Stimulated activated CD8-positive, alpha-beta memory T cell treated with anti-CD3 and anti-CD28 coated beads, Interleukin-4, amount 100 ng/mL, for 4 hours (primary cell): ENCODE results near the gene MGMT.

Experiments used
- DNase-seq, 2 donors: peaks; one replicate each; pipeline ENCODE4 v3.0.0-alpha.2; 2020; ENCODE audit warnings: low read depth in 2 of 2, low spot score in 1 of 2

Gene MGMT

GRCh38 chr10:129541200-129541599, 74.2 kb downstream of the MGMT start:
- no peak for DNase-seq

GRCh38 chr10:129541748-129542487, 74.9 kb downstream of the MGMT start:
- no peak for DNase-seq

DNA sequence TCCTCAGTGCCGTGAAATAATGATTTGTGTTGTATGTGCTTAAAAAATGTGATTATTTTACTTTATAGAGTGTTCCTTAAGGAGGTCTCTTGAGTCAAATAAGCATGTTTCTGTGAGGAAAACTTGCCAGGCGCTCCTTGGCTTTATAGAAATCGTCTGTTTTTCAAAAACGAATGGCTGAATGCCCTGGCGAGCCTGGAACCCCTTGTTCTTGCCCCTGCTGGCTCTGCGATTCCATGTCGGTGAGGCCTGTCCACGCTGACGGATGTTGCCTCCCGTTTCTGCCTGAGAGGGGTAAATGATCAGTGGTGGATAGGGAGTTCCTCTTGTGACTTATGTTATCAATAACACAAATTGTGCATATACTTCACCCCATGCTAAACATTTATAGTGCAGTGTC, 75.5 kb downstream of the MGMT start:
- no peak for DNase-seq

DNA sequence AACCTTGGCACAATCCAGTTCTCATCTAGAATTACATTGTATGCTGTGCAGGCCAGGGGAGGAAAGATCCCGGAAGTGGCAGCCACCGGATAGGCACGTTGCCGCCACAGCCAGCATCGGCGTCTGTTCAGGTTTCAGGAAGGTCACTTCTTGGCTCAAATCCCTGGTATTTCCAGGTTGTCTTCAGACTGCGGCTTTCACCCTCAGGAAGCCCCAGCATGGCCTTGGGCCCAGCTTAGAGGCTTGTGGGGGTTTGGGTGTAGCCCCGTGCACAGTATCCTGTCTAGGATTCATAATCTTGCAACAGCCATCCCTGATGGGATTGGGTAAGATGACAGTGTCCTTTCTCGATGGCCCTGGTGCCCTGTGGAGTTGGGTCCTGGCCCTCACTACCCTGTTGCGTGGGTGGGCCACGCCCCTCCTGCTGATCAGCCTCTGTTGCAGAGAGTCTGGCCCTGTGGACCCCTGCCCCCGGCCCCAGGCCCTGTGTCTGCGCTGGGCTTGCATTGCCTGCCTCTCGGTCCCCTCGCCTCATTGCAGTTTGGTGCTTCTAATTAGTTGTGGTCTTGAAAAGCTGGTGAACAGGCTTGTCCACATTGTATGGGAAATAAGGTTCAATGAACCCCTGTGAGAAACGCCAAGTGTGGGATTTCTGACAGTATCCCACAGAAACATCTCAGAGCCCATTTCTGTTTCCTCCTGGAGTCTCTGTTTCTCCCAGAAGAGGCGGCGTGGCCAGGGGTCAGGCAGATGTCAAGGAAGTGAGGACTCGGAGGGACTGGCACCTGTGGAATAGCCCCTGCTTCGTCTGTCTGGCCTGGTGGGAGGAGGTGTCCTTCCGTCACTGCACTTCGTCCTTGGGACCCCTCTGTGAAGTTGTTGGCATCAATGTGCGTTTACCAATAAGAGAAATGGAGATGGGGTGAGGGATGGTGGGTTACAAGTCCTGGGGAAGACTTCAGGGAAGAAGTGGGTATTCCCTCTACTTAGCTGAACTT, 77.5 kb downstream of the MGMT start:
- no peak for DNase-seq

DNA sequence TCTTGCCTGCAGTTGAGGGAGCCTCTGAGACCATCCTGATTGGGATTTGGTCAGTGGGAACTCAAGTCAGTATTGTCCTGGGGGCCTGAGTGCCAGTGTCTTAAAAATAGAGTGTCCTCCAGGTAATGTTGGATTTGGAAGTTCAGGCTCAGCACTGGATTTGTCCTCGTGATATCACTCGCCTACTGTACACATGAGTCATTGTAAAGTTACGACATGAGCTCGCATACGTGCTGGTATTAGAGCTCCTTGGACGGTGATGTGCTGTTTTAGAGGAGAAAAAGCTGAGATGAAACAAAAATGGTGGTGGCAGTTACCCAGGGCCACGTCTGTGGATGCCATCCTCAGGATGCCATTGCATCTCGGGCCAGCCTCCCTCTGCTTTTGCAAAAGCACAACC, 78.2 kb downstream of the MGMT start:
- no peak for DNase-seq

DNA sequence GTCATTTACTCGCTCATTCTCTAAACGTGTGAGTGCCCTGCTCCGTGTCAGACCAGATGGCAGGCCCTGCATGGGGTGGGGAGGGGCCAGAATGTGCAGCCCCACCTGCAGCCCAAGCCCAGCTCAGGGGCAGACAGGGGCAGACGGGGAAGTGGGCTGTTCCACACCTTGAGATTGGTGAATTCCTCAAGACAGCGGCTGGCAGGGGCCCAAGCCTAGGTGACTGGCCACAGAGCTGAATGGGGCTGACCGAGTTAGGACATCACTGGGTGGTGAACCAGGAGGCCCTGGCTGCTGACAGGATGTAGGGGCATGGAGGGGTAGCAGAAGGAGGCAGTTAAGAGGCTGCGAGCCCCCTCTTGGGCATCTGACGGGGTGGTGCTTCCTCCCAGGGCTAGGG, 79.1 kb downstream of the MGMT start:
- no peak for DNase-seq

DNA sequence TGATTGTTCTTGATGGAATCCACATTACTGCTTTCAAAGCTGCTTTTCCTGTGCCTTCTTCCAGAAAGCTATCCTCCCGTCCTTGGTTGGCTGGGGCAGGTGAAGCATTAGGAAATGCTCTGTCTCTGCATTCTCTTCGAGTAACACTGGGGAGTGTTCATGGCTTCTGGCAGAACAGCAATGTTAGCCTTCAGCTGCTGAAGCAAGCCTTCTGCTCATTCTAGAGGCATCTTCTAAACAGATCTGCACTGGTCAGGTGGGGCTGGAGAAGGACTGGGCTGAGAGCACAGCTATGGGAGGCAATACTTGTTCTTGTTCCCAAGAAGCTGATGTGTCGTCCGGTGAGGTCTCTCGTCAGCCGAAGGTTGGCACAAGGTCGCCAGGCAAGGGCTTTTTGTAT, 80.6 kb downstream of the MGMT start:
- no peak for DNase-seq

GRCh38 chr10:129548600-129548999, 81.6 kb downstream of the MGMT start:
- DNase-seq, result no peak

DNA sequence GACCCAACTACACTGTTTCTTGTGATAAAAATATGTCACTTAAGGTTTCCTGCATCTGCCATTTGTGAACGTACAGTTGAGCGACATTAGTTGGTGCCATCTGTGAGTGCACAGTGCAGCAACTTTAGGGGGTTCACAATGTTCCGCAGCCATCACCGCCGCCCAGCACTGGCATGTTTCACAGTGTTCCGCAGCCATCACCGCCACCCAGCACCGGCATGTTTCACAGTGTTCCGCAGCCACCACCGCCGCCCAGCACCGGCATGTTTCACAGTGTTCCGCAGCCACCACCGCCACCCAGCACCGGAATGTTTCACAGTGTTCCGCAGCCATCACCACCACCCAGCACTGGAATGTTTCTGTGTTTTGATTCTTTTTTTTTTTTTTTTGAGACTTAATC, 83.0 kb downstream of the MGMT start:
- no peak for DNase-seq

GRCh38 chr10:129550658-129551057, 83.6 kb downstream of the MGMT start:
- DNase-seq, result no peak

- DNase-seq, result no peak
Measured at GRCh38 chr10:129552119-129552518, 85.1 kb downstream of the MGMT start.

- no peak for DNase-seq
Measured at GRCh38 chr10:129553928-129554327, 86.9 kb downstream of the MGMT start.

GRCh38 chr10:129556316-129556715, 89.3 kb downstream of the MGMT start:
- DNase-seq, result no peak

DNA sequence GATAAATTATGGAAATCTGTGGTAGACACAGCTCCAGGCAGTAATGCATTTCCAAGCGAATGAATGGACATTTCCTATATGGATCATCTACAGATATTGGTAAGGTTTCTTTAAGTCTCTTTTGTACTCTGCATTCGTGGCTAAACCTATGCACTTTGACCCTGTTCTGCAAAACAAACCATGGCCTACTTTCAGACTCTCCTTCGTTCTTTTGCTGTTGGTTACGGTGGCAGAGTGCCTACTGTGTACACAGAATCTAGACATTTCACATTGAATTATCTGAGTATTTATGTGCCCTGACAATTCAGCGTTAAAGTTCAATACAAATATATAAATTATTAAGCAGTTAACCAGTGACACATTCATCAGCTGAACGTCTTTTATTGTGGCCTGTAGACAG, 93.3 kb downstream of the MGMT start:
- no peak for DNase-seq

DNA sequence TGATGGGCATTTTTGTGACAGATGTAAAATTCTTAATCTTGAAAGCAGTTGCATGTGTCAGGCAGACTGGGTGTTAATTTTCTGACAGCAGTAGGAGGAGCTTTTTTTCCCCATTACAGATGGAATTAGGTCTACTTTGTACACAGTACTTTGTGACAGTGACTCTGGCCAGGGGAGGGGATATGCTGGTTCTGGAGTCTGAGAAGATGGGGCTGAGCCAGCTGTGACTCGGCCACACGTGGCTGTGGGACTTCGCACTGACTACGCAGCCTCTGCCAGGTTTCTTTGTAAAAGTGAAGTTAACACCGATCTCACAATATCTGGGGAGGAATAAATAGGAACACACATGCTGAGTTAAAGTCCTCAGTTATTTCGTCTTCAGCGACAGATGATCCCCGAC, 95.4 kb downstream of the MGMT start:
- DNase-seq, result no peak

- no peak for DNase-seq
Measured at GRCh38 chr10:129564923-129565322, 97.9 kb downstream of the MGMT start.

DNA sequence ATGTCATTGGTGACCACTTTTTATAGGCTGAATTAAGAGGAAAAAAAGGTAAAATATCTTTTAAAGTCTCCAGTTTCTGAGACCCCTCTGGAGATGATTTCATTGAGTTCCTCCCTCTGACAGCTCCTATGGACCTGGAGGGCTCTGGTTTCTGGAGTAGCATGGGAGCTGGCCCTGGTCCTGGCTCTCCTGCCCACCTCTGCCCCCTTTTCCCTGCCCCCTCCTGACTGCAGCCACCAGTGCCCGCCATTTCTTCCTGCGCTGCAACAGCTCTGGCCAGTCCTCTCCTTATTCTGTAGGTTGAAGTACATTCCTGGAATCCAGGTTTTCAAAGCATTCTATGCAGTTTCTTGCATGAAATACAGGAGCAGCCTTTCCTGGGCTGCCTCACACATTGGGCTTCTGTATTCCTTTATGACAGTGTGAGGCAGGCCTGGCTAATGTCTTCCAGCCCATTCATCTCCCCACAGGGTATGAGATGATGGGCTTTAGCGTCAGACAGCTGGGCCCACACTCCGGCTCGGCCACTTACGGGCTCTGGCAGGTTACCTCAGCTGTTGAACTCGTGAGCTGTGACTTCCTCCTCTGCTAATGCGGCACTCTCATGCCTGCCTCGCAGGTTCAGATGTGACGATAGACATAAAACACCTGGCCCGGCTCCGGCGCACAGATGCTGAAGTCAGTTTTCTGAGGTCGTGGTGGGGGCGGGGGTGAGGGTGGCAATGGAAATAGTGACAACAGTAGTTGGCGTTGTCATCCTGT, 101.7 kb downstream of the MGMT start:
- DNase-seq, result no peak

DNA sequence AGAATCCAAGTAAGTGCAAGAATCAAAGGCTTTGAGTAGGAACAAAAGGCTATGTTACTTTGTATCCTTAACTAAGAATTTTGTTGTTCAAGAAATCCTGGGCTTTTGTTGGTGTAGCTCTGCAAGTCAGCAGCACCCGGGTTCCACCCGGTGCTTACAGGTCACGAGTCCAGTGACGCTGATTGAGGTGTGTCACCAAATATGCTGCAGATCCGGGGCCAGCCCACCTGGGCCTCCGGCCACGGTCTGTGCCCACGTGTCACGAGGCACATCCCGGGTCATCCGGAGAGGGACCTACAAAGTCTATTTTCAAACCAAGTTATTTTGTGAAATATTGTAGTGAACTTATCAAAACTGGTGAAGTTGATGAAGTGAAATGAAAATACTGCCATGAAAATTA, 103.1 kb downstream of the MGMT start:
- DNase-seq, result no peak

DNA sequence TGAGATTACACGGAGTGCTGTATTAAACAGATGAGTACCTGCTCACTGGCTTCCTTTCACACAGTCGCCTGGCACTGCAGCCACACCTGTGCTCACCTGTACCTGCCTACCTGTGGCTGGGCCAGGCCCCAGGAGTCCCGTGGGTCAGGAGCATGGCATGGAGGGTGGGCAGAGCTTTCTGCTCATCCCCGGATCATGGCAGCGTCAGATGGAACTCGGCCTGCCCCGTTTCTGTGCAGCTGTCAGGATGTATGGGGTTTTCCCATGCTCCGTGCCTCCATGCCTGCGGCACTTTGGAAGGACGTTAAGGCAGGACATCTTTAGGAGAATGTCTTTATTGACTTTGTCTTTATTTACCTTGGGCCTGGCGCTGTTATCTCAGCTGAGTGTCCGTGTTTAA, 112.2 kb downstream of the MGMT start:
- no peak for DNase-seq

DNA sequence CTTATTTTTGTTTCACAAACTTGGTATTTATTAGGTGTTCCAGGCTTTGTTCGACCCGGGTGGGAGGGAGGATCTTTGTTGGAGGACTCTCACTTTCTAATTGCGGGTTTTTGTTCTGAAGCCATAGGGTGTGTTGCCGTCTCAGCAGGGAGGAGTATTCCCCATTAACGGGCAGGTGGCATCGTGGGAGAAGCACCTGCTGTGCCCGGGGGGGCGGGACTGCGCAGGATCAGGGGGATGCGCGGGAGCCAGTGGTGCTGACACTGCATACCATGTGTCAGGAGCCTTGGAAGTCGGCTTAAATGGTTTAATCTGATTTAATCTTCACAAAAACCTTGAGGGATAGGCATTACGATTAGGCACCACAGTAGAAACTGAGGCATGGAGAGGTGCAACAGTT, 113.0 kb downstream of the MGMT start:
- DNase-seq, result no peak

DNA sequence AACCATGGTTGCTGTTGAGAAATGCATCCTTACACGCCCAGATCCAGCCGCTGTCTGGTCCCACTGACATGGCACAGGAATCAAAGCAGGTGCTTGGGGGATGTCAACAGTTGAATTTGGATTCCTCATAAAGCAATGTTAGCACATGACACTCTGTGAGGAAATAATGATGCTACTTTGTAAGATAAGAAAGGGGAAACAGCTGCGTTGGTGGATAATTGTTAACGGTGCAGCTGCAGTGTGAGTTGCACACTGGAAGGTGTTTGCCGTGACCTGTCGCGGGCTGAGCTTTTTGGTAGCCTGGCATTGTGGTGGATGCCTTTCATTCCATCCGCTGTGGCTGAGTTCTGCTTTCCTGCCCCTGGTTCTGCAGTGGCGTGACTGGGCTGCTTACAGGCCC, 113.9 kb downstream of the MGMT start:
- DNase-seq, result no peak
